Measurements from ENCODE around the gene ANKRD30BL.
"Not testable (repeated sequence)": the region's sequence is repeated elsewhere in the genome, so short reads cannot be mapped to it uniquely, and the experiment has no call there.

The ANKRD30BL gene

GRCh38 chr2:132161161-132162124 is at the start of gene ANKRD30BL:
Gene ANKRD30BL, minus strand, starts transcription at chr2:132161952. Its CDS starts 247 bp downstream, at chr2:132161705.
- DNase-seq (ENCODE audit: extremely low spot score, insufficient read length, low read depth); FAIRE-seq: not testable (repeated sequence)

- FAIRE-seq; DNase-seq (ENCODE audit: extremely low spot score, insufficient read length, low read depth): not testable (repeated sequence)
Observed at GRCh38 chr2:132202866-132203265, 41.1 kb upstream of the ANKRD30BL start.

GRCh38 chr2:132192854-132193253 is 31.1 kb upstream of the ANKRD30BL start:
- not testable (repeated sequence) for FAIRE-seq

GRCh38 chr2:132167100-132167499 is 5.3 kb upstream of the ANKRD30BL start:
- not testable (repeated sequence) for FAIRE-seq; DNase-seq (ENCODE audit: extremely low spot score, insufficient read length, low read depth)

More at GRCh38 chr2:132192854-132193253, 31.1 kb upstream of the ANKRD30BL start:
- not testable (repeated sequence) for DNase-seq (ENCODE audit: extremely low spot score, insufficient read length, low read depth)

GRCh38 chr2:132162125-132162660 is 441 bp upstream of the ANKRD30BL start:
- not testable (repeated sequence) for DNase-seq (ENCODE audit: extremely low spot score, insufficient read length, low read depth); FAIRE-seq

GRCh38 chr2:132146774-132147173 is 15.0 kb downstream of the ANKRD30BL start:
- not testable (repeated sequence) for FAIRE-seq; DNase-seq (ENCODE audit: extremely low spot score, insufficient read length, low read depth)
